SK-N-SH treated with all-trans-retinoic acid at 6 μM for 48 hours (cell line): Measurements from ENCODE around the gene SCIN.
"Not testable (repeated sequence)": the region's sequence is repeated elsewhere in the genome, so short reads cannot be mapped to it uniquely, and the experiment has no call there.

Source experiments
- ATAC-seq: fragments of 200-7000 bp; cut with Tn5 transposase; 3 replicates; pipeline ENCODE4 v1.9.1; 2020; ENCODE audit warnings: mild to moderate bottlenecking, moderate library complexity
- ARNTL ChIP-seq: fragments of 450-650 bp; formaldehyde crosslinking; IDR thresholded peaks from 2 replicates; pipeline ENCODE4 v1.5.0; 2020; ENCODE audit warnings: low read depth, mild to moderate bottlenecking, moderate library complexity, borderline replicate concordance
- BACH2 ChIP-seq: fragments of 250-450 bp; sonication (Bioruptor Pico); IDR thresholded peaks from 2 replicates; pipeline ENCODE4 v1.9.0; 2021; ENCODE audit warnings: mild to moderate bottlenecking, borderline replicate concordance
- CREB5 ChIP-seq: fragments of 250-450 bp; sonication (Bioruptor Pico); IDR thresholded peaks from 2 replicates; pipeline ENCODE4 v1.5.1; 2020; ENCODE audit warnings: low read depth, mild to moderate bottlenecking, moderate library complexity
- CSDC2 ChIP-seq: fragments of 250-450 bp; sonication (Bioruptor Pico); IDR thresholded peaks from 2 replicates; pipeline ENCODE4 v1.5.0; 2020; ENCODE audit warnings: mild to moderate bottlenecking, moderate library complexity
- ESRRG ChIP-seq: fragments of 250-450 bp; sonication (Bioruptor Pico); IDR thresholded peaks from 2 replicates; pipeline ENCODE4 v1.6.1; 2021; ENCODE audit warnings: mild to moderate bottlenecking
- ISL1 ChIP-seq: fragments of 250-450 bp; sonication (Bioruptor Pico); IDR thresholded peaks from 2 replicates; pipeline ENCODE4 v2.1.2; 2022; ENCODE audit warnings: mild to moderate bottlenecking, moderate library complexity
- OSR1 ChIP-seq: fragments of 250-450 bp; sonication (Bioruptor Pico); IDR thresholded peaks from 2 replicates; pipeline ENCODE4 v1.8.0; 2022; ENCODE audit warnings: moderate library complexity, mild to moderate bottlenecking, inconsistent platforms
- PATZ1 ChIP-seq: fragments of 250-450 bp; sonication (Bioruptor Pico); IDR thresholded peaks from 2 replicates; pipeline ENCODE4 v1.8.0; 2020; ENCODE audit warnings: mild to moderate bottlenecking, moderate library complexity, borderline replicate concordance
- POU6F1 ChIP-seq: fragments of 250-450 bp; sonication (Bioruptor Pico); IDR thresholded peaks from 2 replicates; pipeline ENCODE4 v1.8.0; 2021; ENCODE audit warnings: low read depth, mild to moderate bottlenecking, moderate library complexity, borderline replicate concordance
- RARB ChIP-seq: fragments of 250-450 bp; sonication (Bioruptor Pico); IDR thresholded peaks from 2 replicates; pipeline ENCODE4 v1.8.0; 2021; ENCODE audit warnings: mild to moderate bottlenecking, moderate library complexity
- SNAI2 ChIP-seq: fragments of 250-450 bp; sonication (Bioruptor Pico); IDR thresholded peaks from 2 replicates; pipeline ENCODE4 v1.5.0; 2020; ENCODE audit warnings: mild to moderate bottlenecking, moderate library complexity
- TCF4 ChIP-seq: fragments of 250-450 bp; sonication (Bioruptor Pico); IDR thresholded peaks from 2 replicates; pipeline ENCODE4 v1.8.0; 2021; ENCODE audit warnings: mild to moderate bottlenecking, moderate library complexity, borderline replicate concordance
- TOX ChIP-seq: fragments of 250-450 bp; sonication (Bioruptor Pico); IDR thresholded peaks from 2 replicates; pipeline ENCODE4 v1.8.0; 2021; ENCODE audit warnings: mild to moderate bottlenecking, moderate library complexity, borderline replicate concordance
- TSHZ2 ChIP-seq: fragments of 250-450 bp; sonication (Bioruptor Pico); IDR thresholded peaks from 2 replicates; pipeline ENCODE4 v1.5.0; 2020; ENCODE audit warnings: mild to moderate bottlenecking, moderate library complexity
- ZC3H10 ChIP-seq: fragments of 250-450 bp; sonication (Bioruptor Pico); IDR thresholded peaks from 2 replicates; pipeline ENCODE4 v1.5.1; 2021; ENCODE audit warnings: mild to moderate bottlenecking, moderate library complexity
- ZFP3 ChIP-seq: fragments of 250-450 bp; sonication (Bioruptor Pico); IDR thresholded peaks from 2 replicates; pipeline ENCODE4 v1.5.0; 2020; ENCODE audit warnings: mild to moderate bottlenecking, moderate library complexity
- ZFP30 ChIP-seq: fragments of 450-650 bp; formaldehyde crosslinking; IDR thresholded peaks from 2 replicates; pipeline ENCODE4 v1.5.0; 2022; ENCODE audit warnings: mild to moderate bottlenecking, moderate library complexity
- ZNF565 ChIP-seq: fragments of 450-650 bp; formaldehyde crosslinking; conservative IDR thresholded peaks from 2 replicates; pipeline ENCODE4 v1.5.0; 2020; ENCODE audit warnings: low read depth, mild to moderate bottlenecking, moderate library complexity
- ZNF8 ChIP-seq: fragments of 450-650 bp; formaldehyde crosslinking; IDR thresholded peaks from 2 replicates; pipeline ENCODE4 v1.5.0; 2020; ENCODE audit warnings: mild to moderate bottlenecking, moderate library complexity

Gene SCIN

GRCh38 chr7:12554351-12554750 lies 16.2 kb upstream of the SCIN start (continued):
- TF ChIP-seq TSHZ2 (CRISPR knock-in tag) (no peak), BACH2 (CRISPR knock-in tag) (no peak), POU6F1 (CRISPR knock-in tag) (no peak), ZC3H10 (CRISPR knock-in tag) (no peak), ESRRG (CRISPR knock-in tag) (no peak), ARNTL (CRISPR knock-in tag) (no peak), OSR1 (CRISPR knock-in tag) (no peak), CSDC2 (no peak), TOX (CRISPR knock-in tag) (no peak), ZFP3 (CRISPR knock-in tag) (no peak)
- TF ChIP-seq, all 23 proteins: peak for 0

GRCh38 chr7:12554872-12555271 lies 15.6 kb upstream of the SCIN start:
- ATAC-seq: no peak
- no peak for TF ChIP-seq PATZ1 (CRISPR knock-in tag)
- no peak for TF ChIP-seq ESRRG (CRISPR knock-in tag)
- no peak for TF ChIP-seq POU6F1 (CRISPR knock-in tag)
- TF ChIP-seq ARNTL (CRISPR knock-in tag): no peak
- no peak for TF ChIP-seq ZNF8 (CRISPR knock-in tag)
- TF ChIP-seq OSR1 (CRISPR knock-in tag): no peak
- no peak for TF ChIP-seq CSDC2
- TF ChIP-seq CREB5: no peak
- TF ChIP-seq ZNF565 (CRISPR knock-in tag): no peak
- TF ChIP-seq ISL1 (CRISPR knock-in tag): no peak
- no peak for TF ChIP-seq BACH2 (CRISPR knock-in tag)
- no peak for TF ChIP-seq TSHZ2 (CRISPR knock-in tag)
- no peak for TF ChIP-seq TCF4 (CRISPR knock-in tag)
- TF ChIP-seq ZFP30 (CRISPR knock-in tag): no peak
- TF ChIP-seq RARB: no peak
- no peak for TF ChIP-seq ZC3H10 (CRISPR knock-in tag)
- no peak for TF ChIP-seq SNAI2 (CRISPR knock-in tag)

- ATAC-seq: not testable (repeated sequence)
These were observed 14.8 kb upstream of the SCIN start for GRCh38 chr7:12555695-12556094.

GRCh38 chr7:12556139-12556792 lies 14.3 kb upstream of the SCIN start:
- not testable (repeated sequence) for ATAC-seq
